NCI-H526 (cell line): Measurements from ENCODE around the gene EMC9.

Experiments used
- DNase-seq, 2 experiments: peaks; one replicate each; lab custom pipeline; 2025; lab: John Stamatoyannopoulos, UW

The EMC9 gene

GRCh38 chr14:24089890-24090289 lies 51.5 kb downstream of the EMC9 start:
- no peak for DNase-seq
